Right ventricle myocardium inferior (tissue), 1 donor: ENCODE results near the gene CHST5. TPM values are rescaled to one million over a fixed set of nuclear protein-coding genes. Genes with fewer than 3 reads are reported as not detected.

ENCODE experiments used
- ATAC-seq: fragments of 200-7000 bp; cut with Tn5 transposase; one replicate; pipeline ENCODE4 v1.9.1; 2020; ENCODE audit warnings: mild to moderate bottlenecking, moderate library complexity
- DNase-seq: peaks from one replicate; pipeline ENCODE4 v3.0.0; 2021; ENCODE audit errors: missing footprints
- intact Hi-C: fragments of 100-400 bp; cut with DNase I; formaldehyde crosslinking; loops from one replicate; pipeline ENCODE4 v1.11.0; 2022
- long read RNA-seq: library from polyadenylated mRNA; unstranded; transcript quantifications from one replicate; pipeline ENCODE4 v2.0.0, GENCODE V29; 2021
- total RNA-seq: library from RNA; stranded (reverse); fragmentation: NEBNext Ultra II Directional; extraction: Animal tissue kit (Norgen Biotek cat#: 25700); gene quantifications from one replicate; pipeline ENCODE4 v1.2.1, GENCODE V29; 2021
- donor health status: DM: no; HTN: yes; CAD: no; lungs with severe emphysema.

CHST5 gene
- total RNA-seq, result 0.27 TPM
- long read RNA-seq, result 0 reads

- DNase-seq, result no peak
- no peak for ATAC-seq
- intact Hi-C loops, result no loop called here
These were observed at the start of gene CHST5 for GRCh38 chr16:75535901-75536300. TSS of gene CHST5 (minus strand) at chr16:75536108. CDS start at chr16:75530384, 5,724 bp downstream.

GRCh38 chr16:75584108-75584507 is 48.2 kb upstream of the CHST5 start:
- ATAC-seq, result no peak
- no peak for DNase-seq
- intact Hi-C loops, result no loop called here

- no peak for ATAC-seq
- intact Hi-C loops, result no loop called here
- no peak for DNase-seq
These were observed 43.5 kb upstream of the CHST5 start for GRCh38 chr16:75579281-75579834.

- ATAC-seq (no peak), DNase-seq (no peak)
- intact Hi-C loops, result no loop called here
These were observed 42.8 kb upstream of the CHST5 start for GRCh38 chr16:75578725-75579124.

- no peak for ATAC-seq
- intact Hi-C loops, result no loop called here
These were observed 42.3 kb upstream of the CHST5 start for GRCh38 chr16:75578212-75578611.

GRCh38 chr16:75576384-75576811 is 40.5 kb upstream of the CHST5 start:
- ATAC-seq (no peak), DNase-seq (no peak)
- intact Hi-C loops, result no loop called here

More at GRCh38 chr16:75578212-75578611, 42.3 kb upstream of the CHST5 start:
- no peak for DNase-seq

- DNase-seq (no peak), ATAC-seq (no peak)
- intact Hi-C loops, result no loop called here
These were observed 40.0 kb upstream of the CHST5 start for GRCh38 chr16:75575958-75576357.

GRCh38 chr16:75573955-75574354 is 38.0 kb upstream of the CHST5 start:
- ATAC-seq (no peak), DNase-seq (no peak)
- intact Hi-C loops, result no loop called here

- DNase-seq, result no peak
- no peak for ATAC-seq
- intact Hi-C loops, result no loop called here
These were observed 37.1 kb upstream of the CHST5 start for GRCh38 chr16:75572864-75573542.

GRCh38 chr16:75570396-75571065 is 34.6 kb upstream of the CHST5 start:
- ATAC-seq (no peak), DNase-seq (no peak)
- intact Hi-C loops, result no loop called here

GRCh38 chr16:75567911-75568310 is 32.0 kb upstream of the CHST5 start:
- intact Hi-C loops, result loop anchor here (5.0 kb wide), 1 partner anchor 54 kb away; the partner anchor contains the start of gene ADAT1
- no peak for ATAC-seq
- no peak for DNase-seq

GRCh38 chr16:75566758-75567255 is 30.9 kb upstream of the CHST5 start:
- intact Hi-C loops, result loop anchor here (5.0 kb wide), 1 partner anchor 55 kb away; the partner anchor contains the start of gene ADAT1
- ATAC-seq (no peak), DNase-seq (no peak)

GRCh38 chr16:75566040-75566757 is 30.3 kb upstream of the CHST5 start, which contains the start of gene GABARAPL2:
TSS of gene GABARAPL2 (plus strand) at chr16:75566379. CDS start at chr16:75566487, 108 bp downstream.
- DNase-seq (peak; percentile 93), ATAC-seq (peak; percentile 94)
- intact Hi-C loops, result loop anchor here (5.0 kb wide), 1 partner anchor 56 kb away; the partner anchor contains the start of gene ADAT1

GRCh38 chr16:75565640-75566039 is 29.7 kb upstream of the CHST5 start:
- peak; percentile 39 for ATAC-seq
- intact Hi-C loops, result loop anchor here (5.0 kb wide), 1 partner anchor 57 kb away; the partner anchor contains the start of gene ADAT1
- DNase-seq, result no peak

- ATAC-seq (no peak), DNase-seq (no peak)
- intact Hi-C loops, result no loop called here
These were observed 23.9 kb upstream of the CHST5 start for GRCh38 chr16:75559564-75560372.

GRCh38 chr16:75558846-75559401 is 23.0 kb upstream of the CHST5 start:
- ATAC-seq (no peak), DNase-seq (no peak)
- intact Hi-C loops, result no loop called here

GRCh38 chr16:75556431-75556950 is 20.6 kb upstream of the CHST5 start:
- intact Hi-C loops, result loop anchor here (2.0 kb wide), 1 partner anchor 40 kb away; no protein-coding TSS in a partner anchor
- DNase-seq (no peak), ATAC-seq (no peak)
